Islet precursor cell (in vitro differentiated cells): ENCODE measurements around the gene SPSB3.

Source experiments
- DNase-seq: peaks from one replicate; pipeline ENCODE4 v3.0.0-alpha.2; 2018

SPSB3 gene

GRCh38 chr16:1762196-1762878, 20.0 kb downstream of the SPSB3 start:
- no peak for DNase-seq

- DNase-seq: no peak
These were observed 20.6 kb downstream of the SPSB3 start for GRCh38 chr16:1761751-1762150.

GRCh38 chr16:1760911-1761310, 21.5 kb downstream of the SPSB3 start:
- no peak for DNase-seq

- DNase-seq: no peak
These were observed 22.9 kb downstream of the SPSB3 start for GRCh38 chr16:1759511-1759910.

GRCh38 chr16:1758923-1759322, 23.4 kb downstream of the SPSB3 start:
- DNase-seq: no peak

- no peak for DNase-seq
These were observed 24.5 kb downstream of the SPSB3 start for GRCh38 chr16:1757714-1758461.

GRCh38 chr16:1754204-1754603, 28.2 kb downstream of the SPSB3 start:
- no peak for DNase-seq

GRCh38 chr16:1752853-1753252, 29.5 kb downstream of the SPSB3 start:
- DNase-seq: no peak

GRCh38 chr16:1751946-1752345, 30.4 kb downstream of the SPSB3 start:
- DNase-seq: no peak

- no peak for DNase-seq
These were observed 32.9 kb downstream of the SPSB3 start for GRCh38 chr16:1749152-1750117.

GRCh38 chr16:1747934-1748333, 34.4 kb downstream of the SPSB3 start:
- no peak for DNase-seq

GRCh38 chr16:1746693-1747195, 35.6 kb downstream of the SPSB3 start:
- DNase-seq: no peak

- peak; percentile 91 for DNase-seq
These were observed 36.3 kb downstream of the SPSB3 start for GRCh38 chr16:1745900-1746692.

GRCh38 chr16:1745181-1745899, 37.0 kb downstream of the SPSB3 start:
- peak; percentile 96 for DNase-seq

GRCh38 chr16:1744338-1744840, 38.0 kb downstream of the SPSB3 start:
- peak; percentile 60 for DNase-seq

GRCh38 chr16:1743376-1744337, 38.7 kb downstream of the SPSB3 start:
- peak; percentile 50 for DNase-seq

GRCh38 chr16:1741553-1742165, 40.7 kb downstream of the SPSB3 start:
- no peak for DNase-seq

- DNase-seq: peak; percentile 46
These were observed 41.4 kb downstream of the SPSB3 start for GRCh38 chr16:1740781-1741490.

GRCh38 chr16:1740234-1740633, 42.1 kb downstream of the SPSB3 start:
- no peak for DNase-seq
